HG02571 (cell line): Measurements from ENCODE around the gene CYP4F22.
"Not testable (repeated sequence)": the region's sequence is repeated elsewhere in the genome, so short reads cannot be mapped to it uniquely, and the experiment has no call there.

Experiments used
- ATAC-seq: cut with Tn5 transposase; IDR thresholded peaks from one replicate; pipeline ENCODE4 v1.9.1; 2021; ENCODE audit warnings: mild to moderate bottlenecking, moderate library complexity; ENCODE audit not compliant: unreplicated experiment

CYP4F22 gene

DNA sequence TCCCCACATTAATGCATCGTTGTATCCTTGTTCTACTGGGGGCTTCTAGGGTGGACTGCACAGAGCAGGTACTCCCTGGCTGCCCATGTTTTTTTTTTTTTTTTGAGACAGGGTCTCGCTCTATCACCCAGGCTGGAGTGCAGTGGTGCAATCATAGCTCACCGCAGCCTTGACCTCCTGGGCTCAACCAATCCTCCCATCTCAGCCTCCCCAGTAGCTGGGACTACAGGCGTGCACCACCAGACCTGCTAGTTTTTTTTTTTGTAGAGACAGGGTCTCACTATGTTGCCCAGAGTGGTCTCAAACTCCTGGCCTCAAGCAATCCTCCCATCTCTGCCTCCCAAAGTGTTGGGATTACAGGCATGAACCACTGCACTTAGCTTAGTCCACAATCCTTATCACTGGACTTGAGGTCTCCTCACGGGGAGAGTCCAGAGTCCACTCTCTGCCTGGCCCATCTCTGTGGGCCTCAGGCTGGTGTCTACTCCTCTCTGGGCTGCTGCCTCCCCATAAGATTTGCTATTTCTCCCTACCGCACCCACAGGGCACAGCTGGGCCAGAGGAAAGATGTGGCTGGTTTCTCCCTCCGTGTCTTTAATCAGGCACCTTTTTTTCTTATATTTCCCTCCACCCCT, 56.3 kb downstream of the CYP4F22 start:
- no peak for ATAC-seq

DNA sequence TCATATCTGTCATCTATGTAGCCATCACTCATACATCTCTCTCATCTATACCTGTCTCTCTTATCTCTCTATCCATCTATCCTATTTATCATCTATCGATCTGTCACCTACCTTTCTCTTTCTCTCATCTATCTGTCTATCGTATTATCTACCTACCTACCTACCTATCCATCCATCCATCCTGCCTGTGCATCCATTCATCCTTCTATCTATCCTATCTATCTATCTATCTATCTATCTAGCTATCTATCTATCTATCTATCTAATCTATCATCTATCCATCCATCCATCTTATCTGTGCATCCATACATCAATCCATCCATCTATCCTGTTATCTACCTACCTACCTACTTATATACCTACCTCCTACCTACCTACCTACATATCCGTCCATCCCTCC, 62.1 kb downstream of the CYP4F22 start:
- no peak for ATAC-seq

DNA sequence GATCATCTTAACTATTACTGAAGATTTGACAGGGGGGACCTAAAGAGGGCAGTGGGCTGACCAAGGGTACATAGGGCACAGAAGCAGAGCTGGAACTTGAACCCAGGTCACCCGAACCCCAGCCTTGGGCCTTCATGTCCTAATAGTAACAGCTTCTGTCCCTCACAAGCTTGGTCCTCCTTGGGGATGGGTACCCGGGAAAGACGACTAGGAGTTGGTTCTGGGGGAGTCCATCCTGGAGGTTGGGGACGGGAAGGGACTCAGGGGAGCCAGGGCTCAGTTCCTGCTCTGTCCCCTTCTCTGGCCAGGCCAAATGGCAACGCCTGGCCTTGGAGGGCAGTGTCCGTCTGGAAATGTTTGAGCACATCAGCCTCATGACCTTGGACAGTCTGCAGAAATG, 67.1 kb downstream of the CYP4F22 start:
- no peak for ATAC-seq

DNA sequence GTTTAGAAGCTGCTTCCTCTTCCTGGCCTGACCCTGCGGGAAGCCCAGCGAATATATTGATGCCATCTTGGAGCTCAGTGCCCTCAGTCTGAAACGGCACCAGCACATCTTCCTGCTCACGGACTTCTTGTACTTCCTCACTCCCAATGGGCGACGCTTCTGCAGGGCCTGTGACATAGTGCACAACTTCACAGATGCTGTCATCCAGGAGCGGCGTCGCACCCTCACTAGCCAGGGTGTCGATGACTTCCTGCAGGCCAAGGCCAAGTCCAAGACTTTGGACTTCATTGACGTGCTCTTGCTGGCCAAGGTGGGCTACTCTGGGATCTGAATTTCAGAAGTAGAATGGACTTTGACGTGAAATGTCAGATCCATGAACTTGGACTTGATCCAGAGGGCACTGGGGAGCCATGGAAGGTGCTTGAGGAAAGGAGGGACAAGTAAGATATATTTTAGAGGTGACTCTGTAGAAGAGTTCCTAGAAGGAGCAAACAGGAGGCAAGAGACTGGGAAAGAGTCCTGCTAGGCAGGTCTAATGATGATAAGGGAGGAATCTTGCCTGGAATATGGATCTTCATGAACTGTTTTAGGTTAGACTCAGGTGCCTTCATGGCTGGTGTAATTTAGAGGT, 68.3 kb downstream of the CYP4F22 start:
- no peak for ATAC-seq

DNA sequence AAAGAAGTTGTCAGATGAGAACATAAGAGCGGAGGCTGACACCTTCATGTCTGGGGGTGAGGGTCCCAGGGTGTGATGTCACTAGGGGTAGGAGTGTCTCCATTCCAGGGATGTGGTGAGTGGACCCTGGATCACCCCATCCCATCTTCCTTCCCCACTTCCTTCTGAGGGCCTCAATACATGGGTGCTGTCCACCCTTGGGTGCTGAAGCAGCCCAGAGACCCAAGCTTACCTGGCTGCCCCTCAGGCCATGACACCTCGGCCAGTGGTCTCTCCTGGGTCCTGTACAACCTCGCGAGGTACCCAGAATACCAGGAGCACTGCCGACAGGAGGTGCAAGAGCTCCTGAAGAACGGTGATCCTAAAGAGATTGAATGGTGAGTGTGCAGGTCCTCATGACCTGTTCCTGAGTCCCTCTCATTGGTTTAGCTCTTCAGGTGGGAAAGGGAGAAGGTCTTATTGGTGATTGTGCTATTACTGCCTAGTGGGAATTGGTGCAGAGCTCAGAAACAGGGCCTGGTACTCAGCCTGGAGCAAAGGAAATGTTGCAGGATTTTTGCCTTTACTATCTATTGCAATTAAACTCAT, 69.0 kb downstream of the CYP4F22 start:
- no peak for ATAC-seq

DNA sequence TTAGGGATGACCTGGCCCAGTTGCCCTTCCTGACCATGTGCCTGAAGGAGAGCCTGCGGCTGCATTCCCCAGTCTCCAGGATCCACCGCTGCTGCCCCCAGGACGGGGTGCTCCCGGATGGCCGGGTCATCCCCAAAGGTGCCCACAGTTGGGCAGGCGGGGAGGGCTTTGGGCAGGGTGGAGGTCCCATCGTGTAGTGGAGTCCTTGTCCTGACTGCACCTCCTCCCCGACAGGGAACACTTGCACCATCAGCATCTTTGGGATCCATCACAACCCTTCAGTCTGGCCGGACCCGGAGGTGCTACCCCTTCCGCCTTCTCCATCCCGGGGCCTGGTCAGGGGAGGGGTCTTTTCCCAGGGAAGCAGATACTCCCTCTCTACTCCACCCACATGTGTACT, 75.0 kb downstream of the CYP4F22 start:
- ATAC-seq = no peak

DNA sequence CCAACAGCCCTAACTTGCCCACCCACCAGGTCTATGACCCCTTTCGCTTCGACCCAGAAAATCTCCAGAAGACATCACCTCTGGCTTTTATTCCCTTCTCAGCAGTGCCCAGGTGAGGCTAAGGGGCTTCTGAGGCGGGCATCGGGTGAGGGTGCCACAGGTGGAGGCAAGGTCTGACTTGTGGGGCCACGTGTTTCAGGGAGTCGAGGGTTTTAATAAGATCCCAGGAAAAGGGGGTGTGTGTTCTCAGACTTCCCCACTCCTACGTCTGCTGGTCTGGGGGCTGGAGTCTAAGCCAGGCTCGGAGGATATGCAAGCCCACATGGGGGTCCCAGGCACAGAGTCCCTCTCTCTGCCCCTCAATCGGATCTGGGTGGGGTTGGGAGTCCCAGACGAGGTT, 75.8 kb downstream of the CYP4F22 start:
- no peak for ATAC-seq

DNA sequence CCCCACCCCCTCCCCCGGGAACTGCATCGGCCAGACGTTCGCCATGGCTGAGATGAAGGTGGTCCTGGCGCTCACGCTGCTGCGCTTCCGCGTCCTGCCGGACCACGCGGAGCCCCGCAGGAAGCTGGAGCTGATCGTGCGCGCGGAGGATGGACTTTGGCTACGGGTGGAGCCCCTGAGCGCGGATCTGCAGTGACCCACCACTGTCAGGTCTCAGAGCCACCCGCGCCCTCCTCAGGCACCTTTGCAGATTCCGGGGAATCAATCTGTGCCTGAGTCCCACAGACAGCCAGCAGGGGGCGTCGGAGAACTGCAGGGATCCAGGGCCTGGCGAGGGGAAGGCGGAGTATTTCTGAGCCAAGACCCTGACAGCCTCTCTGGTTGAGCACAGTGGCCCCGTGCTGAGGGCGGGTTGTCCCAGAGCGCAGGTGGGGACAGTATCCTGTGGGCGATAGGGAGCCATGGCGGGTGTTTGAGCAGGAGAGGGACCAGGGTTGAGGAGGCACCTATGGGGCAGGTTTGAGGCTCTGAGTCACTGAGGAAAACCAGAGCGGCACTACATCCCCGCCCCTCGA, 76.3 kb downstream of the CYP4F22 start:
- ATAC-seq = no peak

DNA sequence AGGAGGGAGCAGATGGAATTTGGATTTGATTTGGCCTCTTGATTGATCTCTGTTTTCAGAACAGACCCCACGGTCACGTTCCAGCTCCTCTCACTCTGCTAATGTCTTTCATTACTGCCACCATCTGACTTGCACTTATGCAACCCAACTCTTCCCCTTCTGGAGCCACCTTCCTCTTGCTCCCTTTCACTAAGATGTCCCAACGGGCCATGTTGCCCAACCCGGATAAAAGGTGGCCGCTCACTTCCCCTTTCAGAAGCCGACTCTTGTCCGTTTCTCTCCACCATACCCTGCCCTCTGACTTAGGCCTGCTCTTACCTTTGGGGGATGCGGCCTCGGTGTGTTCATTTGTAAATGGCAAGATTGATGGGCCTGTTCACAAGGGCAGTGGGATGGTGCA, 79.3 kb downstream of the CYP4F22 start:
- ATAC-seq = no peak

DNA sequence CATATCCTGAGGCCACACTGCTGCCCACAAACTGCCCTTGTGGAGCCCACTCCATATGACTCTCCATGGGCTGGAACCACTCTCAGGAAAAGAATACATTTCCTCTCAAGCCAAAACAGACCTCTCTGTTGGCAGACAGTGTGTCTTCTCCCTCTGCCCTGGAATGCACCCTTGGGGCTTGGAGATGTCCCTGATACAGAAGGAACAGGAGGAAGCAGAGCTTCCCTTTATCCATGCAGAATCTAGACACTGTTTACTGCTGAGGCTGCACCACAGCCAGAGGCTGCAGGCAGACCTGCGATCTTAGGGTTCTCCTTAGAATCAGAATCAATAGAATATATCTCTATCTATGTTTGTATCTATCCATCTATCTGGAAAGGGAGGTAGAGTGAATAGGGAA, 79.9 kb downstream of the CYP4F22 start:
- ATAC-seq = no peak

DNA sequence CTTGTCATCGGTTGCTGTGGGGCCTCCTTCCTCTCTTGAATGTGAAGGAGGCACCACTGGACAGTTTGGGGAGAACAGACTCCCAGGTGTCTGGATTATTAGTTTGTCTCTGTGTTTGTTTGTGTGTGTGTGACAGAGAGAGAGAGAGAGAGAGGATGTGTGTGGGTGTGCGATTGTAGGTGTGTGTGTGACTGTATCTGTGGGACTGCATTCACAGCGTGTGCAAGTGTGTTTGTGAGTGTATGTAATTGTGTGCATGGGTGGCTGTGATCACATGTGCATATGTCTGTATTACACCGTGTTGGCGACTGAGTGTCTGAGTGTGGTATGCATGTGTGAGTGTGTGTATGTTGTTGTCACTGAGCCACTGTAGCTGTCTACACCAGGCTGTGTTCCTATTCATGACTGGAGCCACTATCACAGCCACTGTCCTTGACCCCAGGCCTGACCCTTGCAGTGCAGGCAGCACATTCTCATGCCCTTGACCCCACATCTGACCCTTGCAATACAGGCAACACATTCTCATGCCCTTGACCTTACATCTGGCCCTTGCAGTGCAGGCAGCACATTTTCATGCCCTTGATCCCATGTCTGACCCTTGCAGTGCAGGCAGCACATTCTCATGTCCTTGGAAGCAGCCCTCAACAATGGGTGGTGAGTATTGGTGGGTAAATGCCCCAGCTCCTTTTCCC, 81.6 kb downstream of the CYP4F22 start:
- no peak for ATAC-seq

DNA sequence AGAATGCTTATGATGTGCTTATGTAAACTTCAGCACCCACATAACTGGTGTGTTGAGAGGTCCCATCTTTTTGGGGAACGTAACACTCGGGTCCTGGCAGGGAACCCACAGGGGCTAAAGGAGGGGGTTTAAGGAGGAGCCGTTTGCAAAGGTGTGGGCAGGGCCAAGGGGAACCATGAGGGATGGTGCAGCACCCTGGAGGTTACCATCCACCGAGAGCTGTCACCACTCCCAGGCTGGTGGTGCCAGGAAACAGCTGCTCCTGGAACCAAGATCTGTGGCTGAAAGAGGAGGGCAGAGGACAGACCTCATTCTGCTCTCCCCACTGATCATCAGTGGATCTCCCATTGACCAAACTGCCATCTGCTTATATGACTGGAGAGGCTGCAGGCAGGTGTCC, 83.5 kb downstream of the CYP4F22 start:
- no peak for ATAC-seq

DNA sequence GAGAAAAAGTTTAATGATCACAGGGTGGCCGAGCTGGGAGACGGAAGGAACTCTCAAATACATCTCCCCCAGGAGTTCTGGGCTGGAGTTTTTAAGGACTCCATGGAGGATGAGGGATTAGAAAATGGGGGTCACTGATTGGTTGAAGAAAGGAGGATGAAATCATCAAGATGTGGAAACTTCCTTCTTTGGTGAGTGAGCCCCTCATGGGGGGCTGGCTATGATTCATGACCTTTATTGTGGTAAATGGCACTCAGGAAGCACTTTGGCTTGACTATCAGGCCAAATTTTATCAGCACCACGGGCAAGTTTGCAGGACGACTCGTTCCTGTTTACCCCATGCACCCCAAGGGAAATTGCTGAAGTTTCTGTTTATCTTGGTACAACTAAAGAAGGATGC, 84.2 kb downstream of the CYP4F22 start:
- not testable (repeated sequence) for ATAC-seq

DNA sequence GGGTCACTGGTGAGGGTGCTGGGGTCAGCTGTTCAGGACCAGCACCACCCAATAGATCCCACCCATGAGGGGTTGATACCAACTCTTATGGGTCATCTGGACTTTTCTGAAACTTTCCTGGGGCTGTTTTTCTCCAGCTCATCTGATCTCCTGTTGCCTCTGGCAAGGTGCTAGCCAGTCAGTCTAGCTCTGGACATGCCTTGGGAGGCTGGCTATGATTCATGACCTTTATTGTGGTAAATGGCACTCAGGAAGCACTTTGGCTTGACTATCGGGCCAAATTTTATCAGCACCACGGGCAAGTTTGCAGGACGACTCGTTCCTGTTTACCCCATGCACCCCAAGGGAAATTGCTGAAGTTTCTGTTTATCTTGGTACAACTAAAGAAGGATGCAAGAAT, 85.4 kb downstream of the CYP4F22 start:
- ATAC-seq = not testable (repeated sequence)

DNA sequence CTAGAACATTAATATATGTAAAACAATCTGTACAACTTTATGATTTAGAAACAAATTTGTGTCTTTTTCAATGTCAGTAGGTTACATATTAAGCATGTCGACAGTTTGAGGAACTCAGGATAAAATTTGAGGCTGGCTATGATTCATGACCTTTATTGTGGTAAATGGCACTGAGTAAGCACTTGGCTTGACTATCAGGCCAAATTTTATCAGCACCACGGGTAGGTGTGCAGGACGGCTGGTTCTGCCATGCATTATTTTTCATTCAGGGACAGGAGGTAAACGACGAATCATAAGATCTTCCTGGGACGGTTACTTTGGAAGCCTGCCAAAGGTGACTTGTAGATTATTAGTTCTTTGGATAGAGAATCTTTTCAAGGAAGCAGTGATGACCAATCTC, 86.7 kb downstream of the CYP4F22 start:
- ATAC-seq = no peak
